ENCODE measurements around the gene WDR76.

WDR76 gene

GRCh38 chr15:43912208-43912607, 85.4 kb downstream of the WDR76 start:
- no peak for TF ChIP-seq CTCF (IDR thresholded peaks at IDR 0.05)

GRCh38 chr15:43913026-43913780, 86.4 kb downstream of the WDR76 start:
- no peak for TF ChIP-seq CTCF (IDR thresholded peaks at IDR 0.05)

- no peak for TF ChIP-seq CTCF (IDR thresholded peaks at IDR 0.05)
These were observed 87.1 kb downstream of the WDR76 start for GRCh38 chr15:43913941-43914340.

GRCh38 chr15:43915631-43916325, 89.0 kb downstream of the WDR76 start:
- TF ChIP-seq CTCF (IDR thresholded peaks at IDR 0.05), result no peak

- TF ChIP-seq CTCF (IDR thresholded peaks at IDR 0.05), result no peak
These were observed 89.5 kb downstream of the WDR76 start for GRCh38 chr15:43916326-43916660.
